Measurements from ENCODE around the gene CCND3.

The CCND3 gene

DNA sequence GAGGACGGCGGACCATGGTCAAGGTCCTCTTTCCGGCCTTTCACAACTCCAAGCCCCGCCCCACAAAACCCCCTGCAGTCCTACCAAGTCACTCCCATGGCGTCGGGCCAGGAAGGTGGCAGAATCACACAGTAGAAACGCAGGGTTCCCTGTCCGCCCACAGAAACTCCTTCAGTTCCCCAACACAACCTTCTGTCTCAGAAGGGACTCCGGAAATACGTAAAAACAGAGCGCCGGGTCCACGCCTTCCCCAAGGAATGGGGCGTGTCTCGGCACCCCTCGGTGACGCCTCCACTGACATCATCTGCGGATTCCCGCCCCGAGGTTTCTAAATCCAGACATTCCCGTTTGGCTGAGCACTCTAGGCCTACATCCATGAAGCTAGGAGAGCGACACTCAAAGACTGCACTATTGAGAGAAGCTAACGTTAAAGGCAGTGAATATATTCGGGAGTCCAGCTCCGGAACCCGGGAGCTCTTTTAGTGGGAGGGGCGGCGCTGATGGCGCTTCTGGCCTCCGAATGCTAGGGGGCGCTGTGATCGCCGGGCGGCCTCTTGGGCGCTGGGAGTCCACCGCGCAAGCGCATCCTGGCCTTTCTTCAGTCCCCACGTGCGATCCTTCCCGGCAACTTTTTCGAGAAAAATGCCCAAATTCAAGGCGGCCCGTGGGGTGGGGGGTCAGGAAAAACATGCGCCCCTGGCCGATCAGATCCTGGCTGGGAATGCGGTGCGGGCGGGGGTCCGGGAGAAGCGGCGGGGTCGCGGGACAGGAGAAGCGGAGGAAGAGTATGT is 20.5 kb downstream of the CCND3 start, which contains the start of the genes BYSL and MED20:
Gene BYSL (plus strand): TSS at position 579 of the 791 bp plus-strand sequence. CDS start 64 bp downstream, at position 643.
Gene MED20 (minus strand): TSS at position 219 of the 791 bp plus-strand sequence. CDS start 121 bp downstream, at position 98.
- peak; percentile 91 for FAIRE-seq

DNA sequence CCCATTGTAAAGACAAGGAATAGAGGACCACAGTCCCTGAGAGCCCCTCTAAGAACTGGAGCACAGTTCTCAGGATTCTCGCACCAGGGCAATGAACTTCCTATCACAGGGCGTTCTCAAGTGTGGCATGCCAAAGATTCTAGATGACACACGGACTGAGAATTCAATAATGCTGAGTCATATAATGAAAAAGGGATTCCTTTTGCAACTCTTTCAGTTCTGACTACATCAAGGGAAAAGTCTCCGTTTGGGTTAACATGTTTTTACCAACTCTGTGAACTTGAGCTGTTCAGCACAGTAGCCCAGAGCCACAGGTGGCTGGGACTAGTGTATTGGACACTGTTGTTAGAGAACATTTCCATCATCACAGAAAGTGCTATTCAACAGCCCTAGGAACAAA is 24.1 kb downstream of the CCND3 start:
- FAIRE-seq, result no peak

DNA sequence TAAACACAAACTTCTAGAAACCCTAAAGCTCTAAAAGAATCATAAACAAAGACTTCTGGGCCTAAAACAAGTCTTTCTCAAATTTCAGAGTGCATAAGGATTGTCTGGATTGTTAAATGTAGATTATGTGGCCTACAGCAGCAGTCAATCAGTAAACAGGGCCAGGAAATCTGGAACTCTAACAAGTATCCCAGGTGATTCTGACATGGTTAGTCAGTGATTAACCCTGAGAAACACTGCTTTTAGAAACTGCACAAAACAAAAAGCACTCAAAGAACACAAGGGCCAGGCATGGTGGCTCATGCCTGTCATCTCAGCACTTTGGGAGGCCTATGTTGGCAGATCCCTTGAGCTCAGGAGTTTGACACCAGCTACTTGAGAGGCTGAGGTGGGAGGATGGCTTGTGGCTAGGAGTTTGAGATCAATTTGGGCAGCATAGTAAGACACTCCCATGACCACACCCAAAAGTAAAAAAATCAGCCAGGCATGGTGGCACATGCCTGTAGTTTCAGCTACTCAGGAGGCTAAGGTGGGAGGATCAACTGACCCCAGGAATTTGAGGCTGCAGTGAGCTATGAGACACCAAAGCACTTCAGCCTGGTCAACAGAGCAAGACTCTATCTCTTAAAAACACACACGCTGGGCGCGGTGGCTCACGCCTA is 26.6 kb downstream of the CCND3 start:
- no peak for FAIRE-seq

DNA sequence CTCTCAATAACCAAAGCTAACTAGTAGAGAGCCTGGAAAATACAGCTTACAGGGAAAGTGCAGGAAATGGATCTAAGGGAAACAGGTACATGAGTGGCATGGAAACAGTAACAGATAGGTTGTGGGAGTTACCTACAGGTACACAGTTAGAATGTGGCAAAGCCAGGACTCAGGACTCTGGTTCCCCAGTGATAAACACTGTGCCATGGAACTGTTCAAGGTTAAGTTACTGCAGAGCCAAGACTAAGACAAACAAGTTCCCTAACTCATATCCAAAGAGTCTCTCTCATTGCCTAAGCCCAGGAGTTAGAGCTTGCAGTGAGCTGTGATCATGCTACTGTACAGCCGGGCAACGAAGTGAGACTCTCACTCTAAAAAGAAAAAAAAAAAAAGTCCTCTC is 27.3 kb downstream of the CCND3 start:
- FAIRE-seq, result no peak

DNA sequence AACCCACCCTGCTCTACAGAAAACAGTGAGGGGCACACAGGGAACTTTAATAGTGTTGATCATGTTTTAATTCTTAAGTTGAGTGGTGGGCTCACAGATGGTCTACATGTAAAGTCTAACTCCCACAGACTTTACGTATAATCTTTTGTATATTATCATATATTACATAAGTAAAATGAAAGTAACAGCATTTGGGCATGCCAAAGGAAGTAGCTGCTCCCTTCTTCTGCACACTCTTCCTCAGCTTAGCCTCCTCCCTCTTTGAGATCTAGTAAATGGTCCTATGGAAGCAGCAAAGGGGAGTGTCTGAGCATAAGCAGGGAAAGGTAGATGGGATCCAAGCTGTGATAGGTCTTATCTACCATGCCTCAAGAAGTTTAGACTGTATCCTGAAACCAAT is 31.9 kb downstream of the CCND3 start:
- no peak for FAIRE-seq

DNA sequence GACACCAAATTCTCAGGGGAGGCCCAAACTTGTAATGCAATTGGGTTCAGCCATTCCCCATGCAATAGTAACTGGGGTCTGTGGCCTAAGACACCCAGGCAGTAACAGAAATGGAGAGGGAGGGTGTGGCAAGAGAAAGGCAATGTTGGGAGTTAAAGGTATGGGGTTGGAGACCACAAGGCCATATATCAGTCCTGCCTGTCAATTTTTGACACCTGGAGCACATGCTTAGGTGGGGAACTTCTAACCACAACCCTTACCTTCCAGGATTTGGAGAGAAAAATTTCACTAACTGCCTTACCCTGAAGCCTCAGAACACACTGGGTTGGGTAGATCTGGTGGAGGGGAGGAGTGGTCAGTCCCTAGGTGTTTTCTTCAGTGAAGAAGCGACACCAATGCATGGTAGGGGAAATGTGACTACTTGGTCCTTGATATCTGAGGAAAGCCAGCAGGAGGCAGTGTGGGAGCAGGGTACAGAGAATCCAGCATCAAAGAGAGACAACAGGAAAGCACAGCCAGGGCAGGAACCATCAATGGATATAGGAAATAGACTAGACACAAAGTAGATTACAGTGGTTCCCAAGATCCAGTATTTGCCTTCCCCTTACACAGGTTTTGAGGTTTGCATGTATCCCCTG is 39.6 kb downstream of the CCND3 start:
- FAIRE-seq, result no peak

DNA sequence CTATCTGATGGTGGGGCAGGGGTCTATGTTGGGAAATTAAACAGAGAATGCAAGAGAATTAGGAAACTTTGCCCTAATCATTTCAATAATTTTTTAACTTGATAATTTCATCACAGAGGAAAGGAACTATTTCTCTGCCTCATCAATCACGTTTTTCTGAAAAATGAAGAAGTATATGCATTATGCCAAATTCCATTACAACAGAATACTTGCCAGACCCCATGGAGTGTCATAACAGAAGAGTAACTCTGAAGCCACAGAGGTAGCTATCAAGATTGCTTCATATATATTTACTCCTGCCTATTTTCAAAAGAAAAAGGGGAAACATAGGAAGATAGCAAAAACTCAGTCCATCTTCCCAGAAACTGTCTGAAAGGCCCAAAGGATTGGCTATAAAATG is 40.7 kb downstream of the CCND3 start:
- FAIRE-seq, result no peak

DNA sequence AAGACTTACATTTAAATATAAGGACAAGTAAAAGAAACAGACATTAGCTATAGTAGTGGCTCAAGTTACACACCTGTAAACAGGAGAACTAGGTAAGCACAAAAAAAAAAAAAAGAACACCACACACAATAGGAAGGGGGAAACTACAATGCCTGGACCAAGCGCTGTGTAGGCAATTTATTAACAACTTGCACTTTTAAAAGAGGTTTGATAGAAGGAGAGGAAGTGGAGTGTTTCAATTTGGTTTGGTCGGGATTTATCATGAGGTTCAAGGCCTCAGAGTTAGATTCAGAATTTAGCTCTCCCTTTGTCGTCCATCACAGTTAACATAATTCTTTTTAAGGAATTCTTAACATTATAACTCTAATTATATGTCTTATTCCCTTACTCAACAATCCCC is 45.3 kb downstream of the CCND3 start:
- no peak for FAIRE-seq

DNA sequence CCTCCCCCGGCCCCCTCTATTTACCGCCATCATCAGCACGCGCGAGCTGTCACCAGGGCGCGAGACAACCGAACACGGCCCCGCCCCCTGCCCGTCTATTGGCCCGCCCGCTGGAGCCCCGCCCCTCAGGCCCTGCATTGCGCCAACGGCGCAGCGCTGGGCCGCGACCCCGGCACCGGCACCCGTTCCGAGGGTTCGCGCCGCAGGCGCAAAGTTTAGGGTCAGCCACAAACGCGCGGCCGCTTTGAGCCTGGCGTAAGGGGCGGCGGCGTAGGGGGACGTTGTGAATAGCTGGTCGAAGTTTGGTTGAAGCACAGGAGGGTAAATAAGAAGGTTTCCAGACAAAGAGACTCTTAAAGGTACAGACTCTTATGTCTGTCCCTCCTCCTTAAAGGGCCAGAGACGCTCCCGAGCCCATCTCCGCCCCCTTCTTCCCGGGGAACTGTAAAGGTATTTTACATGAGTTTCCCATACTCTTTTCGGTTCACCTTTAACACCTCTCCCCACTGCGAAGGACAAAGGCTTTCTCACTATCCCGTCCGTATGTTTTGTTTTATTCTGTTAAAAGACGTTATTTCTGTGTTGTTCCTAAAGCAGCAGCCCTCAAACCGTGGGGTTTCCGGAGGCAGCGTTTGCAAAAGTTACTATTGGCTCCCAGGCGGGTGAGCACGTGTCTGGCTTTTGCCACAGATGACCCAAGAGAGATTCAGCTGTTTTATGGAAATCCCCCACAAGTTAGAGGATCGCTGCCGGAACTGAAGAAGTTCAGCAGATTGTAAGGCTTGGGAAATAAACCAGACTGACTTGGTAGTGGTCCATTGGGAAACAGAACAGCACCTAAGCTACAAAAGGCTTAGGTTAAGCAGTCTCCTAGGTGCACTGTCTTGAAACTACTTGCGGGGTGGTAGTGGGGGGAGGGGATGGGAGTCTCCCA is 46.0 kb downstream of the CCND3 start, which contains the start of gene USP49:
Gene USP49 (minus strand): TSS at position 76 of the 934 bp plus-strand sequence. CDS start 88,392 bp downstream, outside the sequence.
- peak; percentile 83 for FAIRE-seq

DNA sequence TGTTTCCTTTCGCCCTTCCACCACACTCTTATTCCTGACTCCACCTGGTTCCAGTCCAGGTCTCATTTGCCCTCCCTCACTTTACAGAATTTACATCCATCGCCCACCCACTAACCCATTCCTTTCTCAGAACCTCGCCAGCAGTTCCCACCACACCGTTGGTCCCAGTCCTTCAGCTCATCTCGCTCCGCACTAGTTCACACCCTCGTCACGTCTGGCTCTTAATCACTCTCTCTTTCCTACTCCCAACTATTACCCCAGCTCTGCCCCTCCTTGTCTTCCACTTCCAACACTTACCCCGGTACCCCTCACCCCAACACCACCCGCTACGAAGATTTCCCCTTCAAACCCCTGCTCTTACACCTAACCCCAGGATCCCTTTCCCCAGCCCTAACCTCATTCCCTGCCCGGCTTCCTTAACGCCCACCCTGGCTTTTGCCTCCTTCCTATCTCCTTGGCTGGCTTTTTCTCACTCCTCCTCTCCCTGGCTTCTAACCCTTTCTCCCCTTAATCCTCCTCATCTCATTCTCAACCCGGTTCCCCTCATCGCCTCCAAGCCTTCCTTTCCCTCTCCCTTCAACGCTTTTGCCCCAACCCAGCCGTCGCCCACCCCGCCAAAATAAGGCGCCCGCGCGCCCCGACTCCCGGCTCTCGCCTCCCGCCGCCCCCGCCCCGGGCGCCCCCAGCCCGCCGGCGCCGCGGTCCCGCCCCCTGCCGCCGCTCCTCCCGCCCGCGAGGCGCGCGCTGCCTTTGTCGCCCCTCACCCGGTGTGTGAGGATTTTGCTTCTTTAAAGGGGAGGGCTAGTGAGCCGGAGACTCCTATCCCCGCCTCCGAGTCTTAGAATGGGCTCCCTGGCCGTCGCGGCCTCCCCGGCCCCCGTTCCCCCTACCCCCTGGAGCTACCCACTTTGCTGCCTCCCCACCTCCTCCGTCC is 47.0 kb downstream of the CCND3 start:
- FAIRE-seq, result no peak

DNA sequence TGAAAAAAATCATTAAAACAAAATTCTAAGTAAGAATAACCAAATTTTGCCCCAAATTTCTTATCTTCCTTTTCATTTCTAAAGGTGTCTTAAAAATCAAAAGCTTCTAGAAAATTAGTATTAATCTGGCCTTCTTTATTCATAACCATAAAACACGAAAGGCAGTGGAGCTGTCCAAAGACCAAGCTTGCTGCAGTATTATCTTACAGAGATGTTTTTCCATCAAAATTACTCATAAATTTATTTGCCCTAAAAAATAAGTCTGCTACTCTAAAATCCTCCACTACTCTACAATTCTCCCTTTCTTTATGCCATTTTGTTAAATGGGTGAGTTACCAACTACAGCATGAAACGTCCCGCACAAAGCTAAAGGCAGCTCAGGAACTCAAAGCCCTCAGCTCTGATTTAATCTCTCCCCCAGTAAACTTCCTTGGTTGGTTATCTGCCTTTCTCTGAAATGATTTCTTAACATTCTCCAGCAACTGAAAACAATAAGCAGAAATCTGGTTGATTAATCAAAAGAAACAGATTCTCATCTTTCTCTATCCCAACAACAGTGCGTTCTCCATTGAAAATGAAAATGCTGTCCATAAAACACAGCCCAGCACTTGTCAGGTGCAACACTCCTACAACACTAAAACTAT is 48.6 kb downstream of the CCND3 start:
- no peak for FAIRE-seq

DNA sequence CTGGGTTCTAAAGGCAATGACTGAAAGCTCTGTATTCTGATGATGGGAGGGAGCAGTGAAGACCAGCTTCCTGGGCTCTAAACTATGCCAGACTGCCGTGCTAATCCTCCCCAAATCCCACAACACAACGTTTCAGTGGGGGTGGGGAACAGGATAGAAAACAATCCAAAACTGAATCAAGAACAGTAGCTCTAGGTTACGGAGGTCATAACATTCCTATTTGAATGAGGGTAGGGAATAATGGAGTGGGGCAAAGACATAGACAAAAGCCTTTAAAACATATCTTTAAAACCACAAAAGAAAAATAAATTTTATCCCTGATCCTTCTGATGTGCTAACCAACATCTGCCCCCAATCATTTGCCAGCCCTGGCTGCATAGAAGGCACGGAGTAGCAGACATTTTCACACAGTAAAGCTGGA is 54.3 kb downstream of the CCND3 start:
- no peak for FAIRE-seq

DNA sequence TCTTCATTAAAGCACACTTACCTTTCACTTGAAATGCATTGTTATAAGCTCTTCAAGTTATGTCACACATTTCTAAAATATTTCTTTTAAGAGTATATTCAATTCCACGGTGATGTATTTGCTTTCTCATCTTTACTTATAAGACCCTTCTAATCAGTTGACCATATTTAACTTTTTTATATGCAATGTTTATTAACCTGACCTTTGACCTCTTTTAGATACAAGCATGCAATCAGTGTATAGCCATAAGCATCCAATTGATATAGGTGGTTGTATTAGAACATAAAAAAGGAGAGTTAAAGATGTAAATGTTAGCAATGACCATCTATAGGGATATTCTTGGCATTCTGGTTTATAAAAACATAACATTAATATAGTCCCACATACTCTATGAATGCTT is 55.7 kb downstream of the CCND3 start:
- no peak for FAIRE-seq

DNA sequence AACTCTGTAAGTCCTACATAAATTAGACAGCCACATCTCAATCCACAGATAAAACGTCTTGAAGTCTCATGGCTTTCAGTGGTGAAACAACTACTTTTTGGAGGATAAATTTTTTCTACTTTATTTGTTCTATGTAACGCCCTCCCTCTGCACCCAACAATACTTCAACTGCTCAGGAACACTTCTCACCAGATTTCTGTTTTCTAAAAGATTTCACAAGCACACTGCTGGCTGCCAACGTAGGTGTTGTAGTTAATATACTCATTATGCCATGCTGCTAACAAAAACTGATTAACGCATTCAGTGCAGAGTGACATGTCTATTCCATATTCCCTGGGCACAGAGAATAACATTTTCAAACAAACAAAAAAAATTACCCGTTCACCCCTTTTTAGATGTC is 56.7 kb downstream of the CCND3 start:
- no peak for FAIRE-seq
